PC-9 (cell line): ENCODE results near the gene CAPN11. TPM values are rescaled to one million over a fixed set of nuclear protein-coding genes. Genes with fewer than 3 reads are reported as not detected.

ENCODE experiments used
- BruUV-seq: library from RNA; stranded (reverse); fragments of 400-500 nt; replicated peaks from 2 replicates; lab custom pipeline; 2021; lab: Mats Ljungman, UMichigan
- CTCF ChIA-PET: fragments of 300-600 bp; sonication (Branson Sonifier 250); formaldehyde crosslinking; loops from one replicate; lab custom pipeline; 2022; ENCODE audit warnings: antibody characterized with exemption; lab: Charles Lee
- POLR2A ChIA-PET: fragments of 300-600 bp; sonication (Branson Sonifier 250); formaldehyde crosslinking; loops from one replicate; lab custom pipeline; 2022; ENCODE audit warnings: antibody characterized with exemption; ENCODE audit not compliant: unreplicated experiment; lab: Charles Lee
- DNase-seq, 2 experiments: peaks; one replicate each; pipeline versions ENCODE4 v3.0.0 to v3.0.0-alpha.2; 2015 to 2022; ENCODE audit warnings: mixed read lengths in 1 of 2
- H2AFZ ChIP-seq: fragments of 200-600 bp; sonication (generic); 2 replicates; pipeline ENCODE4 v1.8.1; 2017; ENCODE audit warnings: antibody characterized with exemption
- H3F3A ChIP-seq: fragments of 200-600 bp; sonication (generic); 2 replicates; pipeline ENCODE4 v1.8.1; 2017; ENCODE audit warnings: antibody characterized with exemption, mild to moderate bottlenecking, low read depth; ENCODE audit not compliant: insufficient read depth
- H3K27ac ChIP-seq: fragments of 200-600 bp; sonication (generic); 2 replicates; pipeline ENCODE4 v1.6.1; 2016; ENCODE audit warnings: mixed run types
- H3K27me3 ChIP-seq: fragments of 200-600 bp; sonication (generic); 2 replicates; pipeline ENCODE4 v1.6.1; 2016; ENCODE audit warnings: low read depth, mixed run types; ENCODE audit not compliant: insufficient read depth
- H3K36me3 ChIP-seq: fragments of 200-600 bp; sonication (generic); 2 replicates; pipeline ENCODE4 v1.6.1; 2016; ENCODE audit warnings: low read depth, mixed run types
- H3K4me1 ChIP-seq: fragments of 200-600 bp; sonication (generic); replicated peaks from 2 replicates; pipeline ENCODE4 v1.6.1; 2016; ENCODE audit warnings: mixed run types; ENCODE audit not compliant: insufficient read depth
- H3K4me2 ChIP-seq: fragments of 200-600 bp; sonication (generic); 2 replicates; pipeline ENCODE4 v1.6.1; 2017; ENCODE audit warnings: mixed run types
- H3K4me3 ChIP-seq: fragments of 200-600 bp; sonication (generic); 2 replicates; pipeline ENCODE4 v1.6.1; 2016; ENCODE audit warnings: mixed run types
- H3K79me2 ChIP-seq: fragments of 200-600 bp; sonication (generic); 2 replicates; pipeline ENCODE4 v1.6.1; 2017; ENCODE audit warnings: low read depth, mixed run types
- H3K9me2 ChIP-seq: fragments of 200-600 bp; sonication (generic); 2 replicates; pipeline ENCODE4 v1.8.1; 2017; ENCODE audit warnings: mild to moderate bottlenecking; ENCODE audit not compliant: insufficient read depth
- H3K9me3 ChIP-seq: fragments of 200-600 bp; sonication (generic); 2 replicates; pipeline ENCODE4 v1.8.1; 2016; ENCODE audit warnings: low read depth; ENCODE audit not compliant: insufficient read depth
- H4K20me1 ChIP-seq: fragments of 200-600 bp; sonication (generic); 2 replicates; pipeline ENCODE4 v1.8.1; 2017; ENCODE audit not compliant: insufficient read depth
- CTCF ChIP-seq: fragments of 200-600 bp; sonication (generic); conservative IDR thresholded peaks from 2 replicates; pipeline ENCODE4 v1.6.1; 2017; ENCODE audit warnings: mixed run types, antibody characterized with exemption, mild to moderate bottlenecking, moderate library complexity
- EZH2 ChIP-seq: fragments of 200-600 bp; sonication (generic); IDR thresholded peaks from 2 replicates; pipeline ENCODE4 v1.8.0; 2017; ENCODE audit warnings: antibody characterized with exemption, low read depth
- intact Hi-C: fragments of 100-400 bp; cut with micrococcal nuclease; formaldehyde crosslinking; loops from one replicate; pipeline ENCODE4 v1.10.0; 2022; ENCODE audit not compliant: unreplicated experiment
- total RNA-seq: library from RNA; stranded (reverse); gene quantifications from 2 replicates; pipeline ENCODE4 v1.2.3, GENCODE V29; 2021

CAPN11 gene
- total RNA-seq, 1 experiment from 2014 or later = not detected

GRCh38 chr6:44133003-44133931 lies 25.4 kb upstream of the CAPN11 start:
- POLR2A ChIA-PET = interaction anchor here (0.5 kb wide), 1 partner anchor 34 kb away, joined by 4 read pairs; no protein-coding TSS in a partner anchor
- H3K27ac ChIP-seq = no peak overlapping the region
- peak; percentile 61 for DNase-seq
- CTCF ChIA-PET = interaction anchor here (1.1 kb wide), 1 partner anchor 33 kb away, joined by 6 read pairs; no protein-coding TSS in a partner anchor
- intact Hi-C loops = no loop called here
- no peaks in the 10 kb centered on the region; the same call in 1 of the 2 replicates for H3F3A ChIP-seq
- H3K27me3 ChIP-seq = no peaks in the 10 kb centered on the region
- H3K4me3 ChIP-seq = no peak overlapping the region
- H3K9me3 ChIP-seq = no peaks in the 10 kb centered on the region
- H4K20me1 ChIP-seq = no peaks in the 10 kb centered on the region
- no TSS peak for BruUV-seq
- no peaks in the 10 kb centered on the region for H3K9me2 ChIP-seq
- no peak overlapping the region for H2AFZ ChIP-seq
- H3K36me3 ChIP-seq = no peaks in the 10 kb centered on the region
- peaks cover 10% of the 10 kb centered on the region for H3K79me2 ChIP-seq
- peaks cover 6% of the 10 kb centered on the region; the same call in 1 of the 2 replicates for H3K4me1 ChIP-seq
- no peak overlapping the region for H3K4me2 ChIP-seq
- no peak for TF ChIP-seq CTCF
- TF ChIP-seq EZH2 = no peak

- TF ChIP-seq CTCF = no peak
- no peak for TF ChIP-seq EZH2
- no peaks in the 10 kb centered on the region for H3K36me3 ChIP-seq
- CTCF ChIA-PET = no interaction called here
- no TSS peak for BruUV-seq
- intact Hi-C loops = no loop called here
- DNase-seq = no peak
- no peak overlapping the region for H2AFZ ChIP-seq
- H3K4me3 ChIP-seq = no peak overlapping the region
- H4K20me1 ChIP-seq = no peaks in the 10 kb centered on the region
- H3K79me2 ChIP-seq = peaks cover 3% of the 10 kb centered on the region; the same call in 1 of the 2 replicates
- H3K27me3 ChIP-seq = no peaks in the 10 kb centered on the region
- no peaks in the 10 kb centered on the region; the same call in 1 of the 2 replicates for H3F3A ChIP-seq
- no peak overlapping the region for H3K4me2 ChIP-seq
- H3K9me3 ChIP-seq = no peaks in the 10 kb centered on the region
- H3K9me2 ChIP-seq = no peaks in the 10 kb centered on the region
- POLR2A ChIA-PET = interaction anchor here (0.5 kb wide), 1 partner anchor 34 kb away, joined by 4 read pairs; no protein-coding TSS in a partner anchor
- no peaks in the 10 kb centered on the region for H3K4me1 ChIP-seq
- no peak overlapping the region for H3K27ac ChIP-seq
Observed at GRCh38 chr6:44133981-44134711, 24.5 kb upstream of the CAPN11 start.

- no peak for DNase-seq
- Histone ChIP-seq H3K9me3 (no peaks in the 10 kb centered on the region), H4K20me1 (no peaks in the 10 kb centered on the region), H3K27me3 (no peaks in the 10 kb centered on the region), H3K9me2 (no peaks in the 10 kb centered on the region), H3F3A (no peaks in the 10 kb centered on the region; the same call in 1 of the 2 replicates), H3K4me1 (no peaks in the 10 kb centered on the region), H3K36me3 (no peaks in the 10 kb centered on the region), H3K4me2 (no peak overlapping the region), H3K27ac (no peak overlapping the region), H2AFZ (no peak overlapping the region), H3K79me2 (no peaks in the 10 kb centered on the region), H3K4me3 (no peak overlapping the region)
- POLR2A ChIA-PET = no interaction called here
- intact Hi-C loops = no loop called here
- no TSS peak for BruUV-seq
- TF ChIP-seq EZH2 (no peak), CTCF (no peak)
- CTCF ChIA-PET = no interaction called here
Observed at GRCh38 chr6:44135173-44135758, 23.4 kb upstream of the CAPN11 start.
